HG03432 (cell line): ENCODE data around the gene RASL10A.
"Not testable (repeated sequence)": the region's sequence is repeated elsewhere in the genome, so short reads cannot be mapped to it uniquely, and the experiment has no call there.

Source experiments
- ATAC-seq: cut with Tn5 transposase; IDR thresholded peaks from one replicate; pipeline ENCODE4 v1.9.1; 2021; ENCODE audit warnings: mild to moderate bottlenecking, moderate library complexity; ENCODE audit not compliant: unreplicated experiment

The RASL10A gene, protein sequence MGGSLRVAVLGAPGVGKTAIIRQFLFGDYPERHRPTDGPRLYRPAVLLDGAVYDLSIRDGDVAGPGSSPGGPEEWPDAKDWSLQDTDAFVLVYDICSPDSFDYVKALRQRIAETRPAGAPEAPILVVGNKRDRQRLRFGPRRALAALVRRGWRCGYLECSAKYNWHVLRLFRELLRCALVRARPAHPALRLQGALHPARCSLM

DNA sequence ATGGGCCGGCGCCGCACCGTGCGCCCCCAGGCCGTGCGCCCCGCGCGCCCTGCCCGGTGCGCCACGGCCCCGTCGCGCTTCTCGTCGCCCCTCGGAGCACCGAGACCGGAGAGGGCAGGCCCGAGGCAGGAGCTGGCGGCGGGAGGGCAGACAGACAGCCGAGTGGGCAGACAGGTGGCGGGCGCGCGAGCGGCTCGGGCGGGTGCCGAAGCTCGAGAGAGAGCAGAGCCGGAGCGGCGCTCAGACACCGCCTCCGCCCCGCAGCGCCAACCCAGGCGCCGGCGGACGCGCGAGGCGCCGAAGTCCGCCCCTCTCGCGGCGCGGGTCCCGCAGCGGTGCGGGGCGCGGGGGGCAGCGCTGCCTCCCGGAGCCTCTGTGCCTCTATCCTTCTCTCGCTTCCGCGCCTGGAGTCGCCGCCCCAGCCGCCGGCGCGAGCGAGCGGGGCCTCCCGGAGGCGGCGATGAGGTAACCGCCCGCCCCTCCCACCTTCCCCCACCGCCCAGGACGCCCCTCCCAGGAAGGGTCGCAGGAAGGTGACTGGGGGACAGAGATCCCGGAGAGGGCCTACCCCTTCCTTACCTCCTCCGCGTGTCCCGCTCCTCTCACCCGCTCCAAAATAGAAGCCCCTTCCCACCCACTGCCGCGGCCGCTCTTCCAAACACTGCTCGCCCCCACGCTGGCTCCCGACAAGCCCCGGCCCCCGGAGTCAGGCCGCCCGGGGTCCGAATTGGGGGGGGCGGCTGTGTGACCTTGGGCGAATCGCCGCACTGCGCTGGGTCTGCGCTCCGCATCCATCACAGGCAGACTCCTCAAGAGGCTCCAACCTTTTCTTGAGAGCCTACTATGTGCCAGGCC is at the start of gene RASL10A:
TSS of gene RASL10A (minus strand) at position 412 of the 855 bp plus-strand sequence. CDS start 451 bp downstream, outside the sequence.
- no peak for ATAC-seq

DNA sequence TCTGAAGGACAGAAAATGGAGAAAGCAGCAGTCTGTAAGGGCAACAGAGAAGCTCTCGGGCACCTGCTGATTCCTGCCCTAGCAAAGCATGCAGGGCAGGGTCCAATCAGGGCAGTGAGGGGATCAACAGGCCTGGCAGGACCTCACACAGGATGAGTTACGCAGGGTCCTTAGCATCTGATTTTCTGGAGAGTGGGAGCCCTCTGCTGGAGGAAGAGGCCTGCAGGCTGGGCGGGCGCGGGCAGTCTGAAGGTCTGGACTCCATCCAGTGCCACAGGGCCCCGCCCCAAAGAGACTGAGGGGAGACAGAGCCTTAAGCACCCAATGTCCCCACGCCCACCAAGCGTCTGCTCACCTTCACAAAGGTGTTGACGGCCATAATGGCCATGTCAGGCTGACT is 44.0 kb upstream of the RASL10A start:
- no peak for ATAC-seq

DNA sequence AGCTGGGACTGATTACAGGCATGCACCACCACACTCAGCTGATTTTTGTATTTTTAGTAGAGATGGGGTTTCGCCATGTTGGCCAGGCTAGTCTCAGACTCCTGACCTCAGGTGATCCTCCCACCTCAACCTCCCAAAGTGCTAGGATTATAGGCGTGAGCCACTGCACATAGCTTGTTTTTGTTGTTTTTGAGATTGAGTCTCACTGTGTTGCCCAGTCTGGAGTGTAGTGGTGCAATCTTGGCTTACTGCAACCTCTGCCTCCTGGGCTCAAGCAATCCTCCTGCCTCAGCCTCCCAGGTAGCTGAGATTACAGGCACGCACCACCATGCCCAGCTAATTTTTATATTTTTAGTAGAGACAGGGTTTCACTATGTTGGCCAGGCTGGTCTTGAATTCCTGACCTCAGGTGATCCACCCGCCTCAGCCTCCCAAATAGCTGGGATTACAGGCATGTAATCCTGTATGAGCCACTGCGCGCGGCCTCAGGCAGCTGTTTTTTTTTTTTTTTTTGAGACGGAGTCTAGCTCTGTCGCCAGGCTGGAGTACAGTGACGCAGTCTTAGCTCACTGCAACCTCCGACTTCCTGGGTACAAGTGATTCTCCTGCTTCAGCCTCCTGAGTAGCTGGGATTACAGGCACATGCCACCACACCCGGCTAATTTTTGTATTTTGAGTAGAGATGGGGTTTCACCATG is 41.8 kb upstream of the RASL10A start:
- ATAC-seq: not testable (repeated sequence)

DNA sequence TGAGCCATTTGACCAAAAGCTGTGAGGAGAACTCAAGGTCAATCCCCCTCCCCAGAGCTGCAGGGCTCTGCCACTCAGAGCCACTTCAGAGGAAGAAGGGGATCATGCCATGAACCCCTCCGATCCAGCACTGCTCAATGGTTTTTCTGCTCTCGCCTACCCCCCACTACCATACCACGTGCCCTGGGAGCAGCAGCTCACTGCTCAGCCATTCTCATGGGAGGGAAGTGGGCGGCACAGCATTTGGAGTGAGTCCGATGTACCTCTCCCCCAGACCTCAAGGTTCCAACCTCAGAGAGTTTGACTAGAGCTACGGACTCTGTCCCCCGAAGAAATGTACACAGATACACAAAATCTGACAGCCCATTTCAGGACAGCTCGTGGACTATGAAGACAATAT is 38.4 kb upstream of the RASL10A start:
- ATAC-seq: no peak

DNA sequence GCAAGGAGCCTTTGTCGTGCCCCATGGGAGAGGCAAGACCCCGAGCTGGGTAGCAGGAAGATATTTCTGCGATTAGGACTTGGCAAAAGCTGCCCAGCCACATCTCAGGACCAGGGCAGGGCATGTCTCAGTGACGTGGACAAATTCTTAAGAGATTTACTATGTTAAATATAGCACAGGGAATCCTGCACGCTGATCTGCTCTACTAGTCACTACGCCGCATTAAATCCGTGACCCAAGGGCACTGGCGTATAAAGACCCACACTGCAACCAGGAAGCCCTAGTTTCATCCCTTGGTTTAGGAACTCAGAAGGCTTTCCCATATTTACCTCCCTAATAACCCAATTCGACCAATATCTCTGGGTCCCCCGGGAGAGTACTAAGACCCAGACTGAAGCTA is 37.8 kb upstream of the RASL10A start:
- ATAC-seq: no peak

DNA sequence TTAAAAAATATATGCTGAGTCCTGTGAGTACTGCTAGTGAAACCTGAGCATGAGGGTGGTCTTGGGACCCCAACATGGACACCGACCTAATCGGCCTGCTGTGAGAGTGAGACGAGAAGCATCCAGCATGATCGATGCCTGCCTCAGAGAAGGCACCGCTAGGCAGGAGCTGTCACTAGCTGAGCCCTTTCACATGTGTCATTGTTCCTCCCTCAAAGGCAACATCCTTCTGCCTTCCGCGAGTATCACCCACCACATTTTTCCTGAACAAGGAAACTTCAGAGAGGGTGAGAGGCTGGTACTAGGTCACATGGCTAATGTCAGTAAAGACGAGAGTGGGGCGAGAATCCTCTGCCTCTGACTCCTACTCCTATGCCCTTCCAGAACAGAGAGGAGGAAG is 37.3 kb upstream of the RASL10A start:
- ATAC-seq: no peak

DNA sequence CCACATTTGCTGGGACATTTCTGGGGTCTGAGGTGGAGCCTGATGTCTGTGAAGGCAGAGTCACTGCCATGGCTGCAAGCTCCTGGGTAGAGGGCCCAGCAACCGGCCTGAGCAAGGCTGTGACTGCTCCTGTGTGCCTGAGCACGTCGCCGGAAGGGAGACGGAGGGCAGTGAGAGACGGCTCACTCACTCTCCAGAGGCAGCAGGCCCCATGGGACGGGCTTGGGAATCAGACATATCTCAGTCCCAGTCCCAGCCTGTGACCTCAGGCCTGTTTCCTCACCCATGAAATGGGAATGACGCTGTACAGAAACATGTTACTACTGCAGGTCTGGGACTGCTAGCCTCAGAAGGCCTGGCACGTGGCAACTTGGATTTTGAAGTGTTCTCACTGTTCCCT is 36.4 kb upstream of the RASL10A start:
- no peak for ATAC-seq

DNA sequence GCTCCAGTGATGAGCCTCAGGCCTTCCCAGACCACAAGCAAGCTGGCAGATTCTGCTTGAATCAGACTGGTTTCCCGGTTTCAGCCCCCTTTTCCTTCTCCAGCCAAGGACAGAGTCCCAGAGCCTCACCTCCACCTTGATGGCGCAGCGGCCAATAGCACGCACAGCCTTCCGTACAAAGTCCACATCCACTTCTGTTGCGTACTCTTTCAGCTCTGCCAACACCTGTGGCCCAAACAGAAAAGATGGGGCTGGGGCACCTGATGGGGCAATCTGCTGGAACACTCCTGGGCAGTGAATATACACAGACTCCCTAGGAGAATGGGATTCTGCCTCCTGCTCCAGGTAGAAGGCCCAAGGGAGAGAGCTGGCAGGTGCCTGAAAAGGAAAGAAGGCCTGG is 35.5 kb upstream of the RASL10A start:
- ATAC-seq: no peak

DNA sequence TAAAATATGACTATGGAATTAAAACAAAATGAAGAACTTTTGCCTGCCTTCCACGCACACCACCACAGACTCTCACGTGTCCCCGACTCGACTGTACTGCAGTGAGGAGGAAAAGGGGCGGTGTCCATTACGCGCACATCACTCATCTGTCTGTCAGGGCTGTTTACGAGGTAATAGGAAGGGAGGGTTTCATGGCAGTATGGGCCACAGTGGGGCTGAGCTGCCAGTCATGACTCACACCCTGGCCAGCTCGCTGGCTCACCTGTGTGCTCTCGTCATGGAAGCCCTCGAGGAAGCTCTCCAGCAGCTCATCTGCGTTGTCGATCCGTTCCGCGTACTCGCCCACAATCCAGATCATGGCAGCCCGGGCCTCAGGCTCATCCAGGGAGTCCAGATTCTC is 33.5 kb upstream of the RASL10A start:
- no peak for ATAC-seq

DNA sequence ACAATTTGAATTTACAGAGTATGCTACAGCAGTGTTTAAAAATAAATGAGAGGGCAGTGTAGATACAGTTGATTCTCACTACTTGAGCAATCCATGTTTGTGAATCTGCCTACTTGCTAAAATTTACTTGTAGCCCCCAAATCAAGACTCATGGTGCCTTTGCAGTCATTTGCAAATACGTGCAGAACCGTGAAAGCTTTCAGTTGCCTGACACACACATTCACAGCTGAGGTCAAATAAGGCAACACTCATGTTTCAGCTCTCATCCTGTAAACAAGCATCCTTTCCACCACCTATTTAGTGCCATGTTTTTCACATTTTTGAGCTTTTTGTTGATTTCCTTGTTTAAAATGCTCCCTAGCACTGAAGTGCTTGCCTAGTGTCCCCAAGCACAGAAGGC is 32.5 kb upstream of the RASL10A start:
- no peak for ATAC-seq

DNA sequence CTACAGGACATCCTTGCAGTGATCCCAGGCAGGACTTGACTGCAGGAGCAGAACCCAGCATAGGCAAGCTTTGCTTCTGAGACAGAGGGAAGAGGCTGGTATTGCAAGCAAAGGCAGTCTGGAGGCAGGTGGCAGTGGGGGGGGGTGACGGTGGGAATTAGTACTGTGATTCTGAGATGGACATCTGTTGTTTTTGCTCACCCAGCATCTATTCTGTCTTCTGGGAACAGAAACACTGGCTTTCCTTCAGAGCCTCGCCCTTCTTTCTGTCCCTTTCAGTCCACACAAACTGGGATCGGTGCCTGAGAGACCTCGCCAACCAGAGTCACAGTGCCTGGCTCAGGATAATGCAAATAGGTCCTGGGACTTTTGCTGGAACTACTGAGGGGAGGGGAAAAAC is 31.2 kb upstream of the RASL10A start:
- ATAC-seq: no peak

DNA sequence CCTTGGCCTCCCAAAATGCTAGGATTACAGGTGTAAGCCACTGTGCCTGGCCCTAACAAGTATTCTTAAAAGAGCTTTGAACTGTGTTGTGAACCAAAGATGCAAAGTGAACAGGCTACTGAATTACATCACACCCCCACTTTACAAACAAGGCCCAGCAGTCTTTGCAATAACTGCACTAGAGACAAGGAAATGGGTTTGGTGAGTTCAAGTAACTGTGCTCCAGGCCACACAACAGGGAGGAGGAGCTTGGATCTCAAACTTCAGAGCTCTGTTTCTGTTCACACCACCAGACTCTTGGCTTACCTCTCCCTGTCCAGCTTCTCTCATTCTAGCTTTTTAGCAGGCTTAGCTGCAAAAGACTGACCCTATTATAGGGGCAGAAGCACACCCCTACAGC is 30.4 kb upstream of the RASL10A start:
- ATAC-seq: no peak

DNA sequence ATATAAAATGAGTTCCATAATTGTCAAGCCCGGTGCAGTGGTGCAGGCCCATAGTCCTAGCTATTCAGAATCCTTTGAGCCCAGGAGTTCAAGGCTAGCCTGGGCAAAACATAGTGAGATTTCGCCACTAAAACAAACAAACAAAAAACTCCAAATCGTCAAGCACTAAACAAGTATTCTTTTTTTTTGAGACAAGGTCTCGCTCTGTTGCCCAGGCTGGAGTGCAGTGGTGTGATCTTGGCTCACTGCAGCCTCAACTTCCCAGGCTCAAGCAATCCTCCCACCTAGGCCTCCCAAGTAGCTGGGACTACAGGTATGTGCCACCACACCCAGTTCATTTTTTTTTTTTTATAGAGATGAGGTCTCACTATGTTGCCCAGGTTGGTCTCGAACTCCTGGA is 29.4 kb upstream of the RASL10A start:
- ATAC-seq: not testable (repeated sequence)

DNA sequence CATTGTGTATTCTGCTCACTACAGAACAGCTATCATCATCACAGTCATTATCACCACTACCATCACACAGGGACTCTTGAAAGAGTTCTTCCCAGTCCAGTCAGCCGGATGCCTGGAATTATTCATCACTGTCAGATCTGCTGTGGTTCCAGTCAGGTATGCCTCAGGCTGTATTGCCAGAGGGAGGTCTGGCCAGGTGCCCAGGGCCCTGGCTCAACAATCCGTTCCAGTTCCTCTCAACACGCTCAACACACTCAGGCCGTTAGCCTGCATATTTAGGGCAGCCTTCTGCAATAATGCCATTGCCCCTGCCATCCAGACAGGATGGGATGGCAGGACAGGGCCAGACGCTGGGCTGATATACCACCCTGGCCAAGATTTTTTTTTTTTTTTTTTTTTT is 28.6 kb upstream of the RASL10A start:
- no peak for ATAC-seq

DNA sequence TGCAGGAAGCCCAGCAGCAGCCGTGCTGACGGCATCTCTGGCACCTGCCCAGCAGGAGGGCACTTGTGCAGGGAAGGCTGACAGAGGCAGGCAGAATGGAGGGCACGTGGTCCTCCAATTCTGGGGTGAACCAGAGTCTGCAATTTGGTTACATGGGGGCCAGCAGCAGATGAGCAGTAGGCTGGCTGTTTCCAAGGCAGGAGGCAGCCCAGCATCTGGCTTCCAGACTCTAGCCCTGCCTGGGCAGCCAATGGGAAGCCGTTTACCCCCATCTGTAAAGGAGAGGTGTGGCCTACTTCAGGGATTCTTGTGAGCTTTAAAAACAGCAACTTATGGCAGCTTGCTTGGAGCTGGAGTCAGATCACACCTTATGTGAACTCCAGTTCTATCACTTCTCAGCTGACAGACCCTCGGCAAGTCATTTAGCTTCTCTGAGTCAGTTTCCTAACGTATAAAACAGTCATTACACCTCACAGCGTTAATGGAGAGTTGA is 27.9 kb upstream of the RASL10A start:
- no peak for ATAC-seq

DNA sequence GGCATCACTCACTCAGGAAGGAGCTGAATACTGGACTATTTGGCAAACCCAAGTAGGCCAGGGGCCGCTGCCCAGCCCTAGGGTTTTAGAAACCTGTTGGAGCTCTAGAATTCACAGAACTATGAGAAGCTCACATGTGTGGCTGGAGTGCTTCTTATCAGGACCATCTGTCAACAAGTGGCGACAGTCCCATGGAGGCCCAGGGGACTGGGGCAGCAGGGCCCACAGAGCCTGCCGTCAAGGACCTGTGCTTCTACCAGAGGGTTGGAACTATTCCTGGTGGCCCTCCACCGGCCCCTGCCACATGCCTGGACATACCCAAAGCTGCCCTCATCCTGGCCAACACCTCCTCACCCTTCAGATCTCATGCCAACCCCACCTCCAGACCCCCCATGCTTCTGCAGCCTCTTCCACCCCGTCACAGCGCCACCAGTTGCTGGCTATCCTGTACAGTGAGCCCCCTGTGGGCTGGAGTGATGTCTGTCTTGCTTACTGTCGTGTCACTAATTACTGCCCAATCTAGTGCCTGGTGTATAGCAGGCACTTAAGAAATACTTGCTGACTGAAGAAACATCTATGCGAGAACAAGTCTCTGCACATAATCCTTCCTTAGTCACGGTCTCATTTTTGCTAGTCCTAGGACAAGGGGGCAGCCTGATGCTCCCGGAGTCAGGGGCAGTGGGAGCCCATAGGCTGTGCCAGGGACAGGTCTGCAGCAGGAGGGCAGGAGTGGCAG is 27.2 kb upstream of the RASL10A start:
- no peak for ATAC-seq

DNA sequence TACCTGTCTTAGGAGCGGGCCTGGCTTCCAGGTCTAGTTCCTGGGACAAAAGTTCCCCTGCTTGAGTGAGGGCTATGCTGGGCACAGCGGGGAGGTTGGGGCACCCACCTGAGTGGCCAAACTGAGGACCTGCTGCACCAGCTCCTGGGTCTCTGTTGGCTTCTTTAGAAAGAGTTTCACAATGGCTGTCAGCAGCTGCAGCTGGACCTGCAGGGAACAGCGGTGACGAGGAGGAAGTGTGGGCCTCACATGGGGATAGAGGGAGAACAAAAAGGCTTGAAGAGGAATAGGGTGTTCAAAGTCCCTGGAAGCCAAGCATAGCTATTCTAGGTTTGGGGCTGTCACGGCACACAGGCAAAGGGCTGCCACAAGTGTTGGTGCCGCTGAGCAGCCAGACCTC is 26.7 kb upstream of the RASL10A start:
- no peak for ATAC-seq

DNA sequence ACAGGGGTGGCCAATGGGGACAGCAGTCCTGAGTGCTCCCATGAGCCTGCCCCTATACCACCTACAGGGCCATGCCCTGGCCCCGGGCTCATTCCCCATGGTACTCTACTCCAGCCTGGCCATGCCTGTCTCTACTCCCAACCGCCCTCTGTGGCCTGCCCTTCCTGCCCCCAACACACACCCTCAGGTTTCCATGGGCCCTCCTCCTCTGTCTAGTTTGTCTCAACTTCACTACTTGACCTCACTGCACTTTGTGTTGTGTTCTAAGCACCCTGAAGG is 26.3 kb upstream of the RASL10A start:
- no peak for ATAC-seq

DNA sequence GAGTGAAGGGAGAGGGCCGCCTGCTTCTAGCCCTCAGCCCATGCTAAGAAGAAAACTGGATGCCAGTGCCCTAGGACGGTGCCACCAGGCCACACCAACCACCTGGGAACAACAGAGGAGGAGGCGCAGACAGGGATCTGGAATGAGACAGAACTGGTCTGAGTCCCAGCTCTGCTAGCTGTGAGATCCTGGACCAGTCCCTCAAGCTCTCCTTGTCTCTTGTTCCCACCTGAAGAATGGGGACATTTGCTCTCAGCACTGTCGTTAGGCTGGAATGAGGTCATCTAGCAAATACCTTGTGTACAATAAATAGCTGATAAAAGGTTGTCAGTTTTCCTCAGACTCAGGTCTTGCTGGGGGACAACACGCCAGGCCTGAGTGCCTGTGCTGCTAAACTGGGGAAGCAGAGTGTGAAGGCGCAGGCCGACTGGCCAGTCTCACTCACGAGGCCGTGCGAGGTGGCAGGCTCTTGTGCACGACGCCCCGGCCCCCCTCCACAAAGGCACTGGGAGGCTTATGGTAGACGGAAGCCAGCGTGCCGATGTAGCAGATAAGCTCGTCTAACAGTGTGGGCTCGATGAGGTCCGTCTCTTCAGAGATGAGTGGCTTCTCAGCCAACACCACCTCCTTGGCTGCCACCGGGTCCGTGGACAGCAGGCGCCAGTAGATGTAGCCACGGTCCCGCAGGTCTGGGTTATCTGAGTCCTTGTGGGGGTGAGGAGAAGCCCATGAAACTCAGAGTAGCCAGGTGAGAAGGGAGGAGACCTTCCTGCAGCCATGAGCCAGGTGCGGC is 25.8 kb upstream of the RASL10A start:
- no peak for ATAC-seq

DNA sequence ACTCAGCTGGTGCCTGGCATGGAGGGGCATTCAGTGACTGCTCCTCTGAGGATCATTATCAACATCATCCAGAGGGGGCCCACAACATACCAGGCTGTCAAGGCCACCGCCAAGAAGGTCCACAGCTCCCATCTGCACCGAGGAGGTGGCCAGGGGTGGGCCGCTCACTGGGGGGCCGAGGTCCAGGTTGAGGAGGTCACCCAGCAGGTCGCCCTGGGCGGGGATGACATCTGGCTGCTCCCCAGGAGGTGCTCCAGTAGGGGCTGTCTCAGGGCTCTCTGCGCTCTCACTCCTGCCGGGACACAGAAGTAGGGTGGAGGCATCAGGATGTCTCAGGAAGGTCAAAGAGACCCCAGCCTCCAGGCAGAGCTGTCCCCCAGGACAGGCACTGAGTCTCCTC is 25.1 kb upstream of the RASL10A start:
- no peak for ATAC-seq
